ENCODE results near the gene CDKAL1.

DNA sequence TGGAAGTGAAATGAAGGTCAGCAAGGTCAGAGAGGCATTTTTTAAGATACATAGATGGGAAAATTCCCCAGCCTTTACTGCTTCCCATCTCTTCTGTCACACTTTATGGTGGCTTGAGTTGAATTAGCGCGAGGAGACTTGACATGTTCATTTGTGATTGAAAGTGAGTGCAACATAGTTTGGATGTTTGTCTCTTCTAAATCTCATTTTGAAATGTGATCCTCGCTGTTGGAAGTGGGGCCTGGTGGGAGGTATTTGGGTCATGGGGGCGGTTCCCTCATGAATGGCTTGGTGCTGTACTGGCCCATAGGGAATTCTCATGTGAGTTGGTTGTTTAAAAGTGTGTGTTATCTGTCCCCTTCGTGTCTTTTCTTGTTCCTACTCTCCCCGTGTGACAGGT, 237.2 kb downstream of the CDKAL1 start:
- TF ChIP-seq, protein P1, sequence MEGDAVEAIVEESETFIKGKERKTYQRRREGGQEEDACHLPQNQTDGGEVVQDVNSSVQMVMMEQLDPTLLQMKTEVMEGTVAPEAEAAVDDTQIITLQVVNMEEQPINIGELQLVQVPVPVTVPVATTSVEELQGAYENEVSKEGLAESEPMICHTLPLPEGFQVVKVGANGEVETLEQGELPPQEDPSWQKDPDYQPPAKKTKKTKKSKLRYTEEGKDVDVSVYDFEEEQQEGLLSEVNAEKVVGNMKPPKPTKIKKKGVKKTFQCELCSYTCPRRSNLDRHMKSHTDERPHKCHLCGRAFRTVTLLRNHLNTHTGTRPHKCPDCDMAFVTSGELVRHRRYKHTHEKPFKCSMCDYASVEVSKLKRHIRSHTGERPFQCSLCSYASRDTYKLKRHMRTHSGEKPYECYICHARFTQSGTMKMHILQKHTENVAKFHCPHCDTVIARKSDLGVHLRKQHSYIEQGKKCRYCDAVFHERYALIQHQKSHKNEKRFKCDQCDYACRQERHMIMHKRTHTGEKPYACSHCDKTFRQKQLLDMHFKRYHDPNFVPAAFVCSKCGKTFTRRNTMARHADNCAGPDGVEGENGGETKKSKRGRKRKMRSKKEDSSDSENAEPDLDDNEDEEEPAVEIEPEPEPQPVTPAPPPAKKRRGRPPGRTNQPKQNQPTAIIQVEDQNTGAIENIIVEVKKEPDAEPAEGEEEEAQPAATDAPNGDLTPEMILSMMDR (IDR thresholded peaks at IDR 0.05; ENCODE audit: borderline replicate concordance, extremely low read depth, low read length, poor library complexity, severe bottlenecking), result no peak
- no peak for TF ChIP-seq EZH2 (IDR thresholded peaks at IDR 0.05; ENCODE audit: borderline replicate concordance, low read depth, low read length, severe bottlenecking)

Measured in DND-41 (cell line).